Neural crest cell (in vitro differentiated cells): ENCODE results near the gene SH3PXD2B. TPM values are rescaled to one million over a fixed set of nuclear protein-coding genes. Genes with fewer than 3 reads are reported as not detected.

Experiments used
- DNase-seq: peaks from one replicate; pipeline ENCODE4 v3.0.0; 2021; ENCODE audit warnings: low read depth, mixed read lengths, low spot score
- H3K27ac Mint-ChIP-seq: one replicate; pipeline ENCODE4 v1.8.0; 2021; ENCODE audit warnings: mild to moderate bottlenecking, mixed read lengths; ENCODE audit not compliant: unreplicated experiment
- H3K27me3 Mint-ChIP-seq: 2 replicates; pipeline ENCODE4 v1.8.0; 2021; ENCODE audit warnings: low read depth, mild to moderate bottlenecking, mixed read lengths
- H3K36me3 Mint-ChIP-seq: 2 replicates; pipeline ENCODE4 v1.8.0; 2021; ENCODE audit warnings: low read depth, mild to moderate bottlenecking, mixed read lengths
- H3K4me1 Mint-ChIP-seq: 2 replicates; pipeline ENCODE4 v1.8.0; 2021; ENCODE audit warnings: mixed read lengths
- H3K4me3 Mint-ChIP-seq: one replicate; pipeline ENCODE4 v1.8.0; 2021; ENCODE audit warnings: mild to moderate bottlenecking, mixed read lengths
- H3K9me3 Mint-ChIP-seq: 2 replicates; pipeline ENCODE4 v1.8.0; 2021; ENCODE audit warnings: mixed read lengths
- total RNA-seq: library from RNA; stranded (reverse); gene quantifications from 2 replicates; pipeline ENCODE4 v1.2.1, GENCODE V29; 2021
- TF ChIP-seq, protein P1 (sequence below): fragments of 200-600 bp; sonication (generic); conservative IDR thresholded peaks from 2 replicates; pipeline ENCODE4 v1.5.0; 2021; ENCODE audit warnings: antibody characterized with exemption, mild to moderate bottlenecking

SH3PXD2B gene
- total RNA-seq, 1 donor from 2014 or later = 86.1 TPM

DNA sequence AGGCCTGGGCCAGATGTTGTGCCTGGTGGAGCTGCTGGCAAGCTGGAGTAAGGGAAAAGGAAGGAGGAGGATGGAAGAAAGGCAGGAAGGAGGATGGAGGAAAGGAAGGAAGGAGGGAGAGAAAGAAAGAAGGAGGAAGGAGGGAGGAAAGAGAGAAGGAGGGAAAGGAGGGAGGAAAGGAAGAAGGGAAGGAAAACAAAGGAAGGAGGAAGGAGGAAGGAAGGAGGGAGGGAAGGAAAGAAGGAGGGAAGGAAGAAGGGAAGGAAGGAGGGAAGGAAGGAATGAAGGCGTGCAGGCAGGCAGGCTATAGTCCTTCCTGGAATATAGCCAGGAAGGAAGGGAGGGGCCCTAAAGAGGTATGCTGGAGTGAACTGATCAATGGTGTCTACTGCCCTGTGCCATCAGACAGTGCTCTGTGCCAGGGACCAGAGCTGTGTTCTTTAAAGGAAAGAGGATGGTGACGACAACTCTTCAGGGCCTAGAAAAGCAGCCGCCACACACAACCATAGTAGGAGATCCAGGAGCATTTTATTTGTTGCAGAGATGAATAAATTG, 109.4 kb downstream of the SH3PXD2B start:
- Mint-ChIP-seq H3K27ac (peak overlapping the region; percentile 89), H3K9me3 (no peaks in the 10 kb centered on the region), H3K4me3 (no peak overlapping the region), H3K4me1 (no peaks in the 10 kb centered on the region), H3K36me3 (peaks cover 20% of the 10 kb centered on the region), H3K27me3 (no peaks in the 10 kb centered on the region)
- DNase-seq = no peak
- TF ChIP-seq, protein P1, sequence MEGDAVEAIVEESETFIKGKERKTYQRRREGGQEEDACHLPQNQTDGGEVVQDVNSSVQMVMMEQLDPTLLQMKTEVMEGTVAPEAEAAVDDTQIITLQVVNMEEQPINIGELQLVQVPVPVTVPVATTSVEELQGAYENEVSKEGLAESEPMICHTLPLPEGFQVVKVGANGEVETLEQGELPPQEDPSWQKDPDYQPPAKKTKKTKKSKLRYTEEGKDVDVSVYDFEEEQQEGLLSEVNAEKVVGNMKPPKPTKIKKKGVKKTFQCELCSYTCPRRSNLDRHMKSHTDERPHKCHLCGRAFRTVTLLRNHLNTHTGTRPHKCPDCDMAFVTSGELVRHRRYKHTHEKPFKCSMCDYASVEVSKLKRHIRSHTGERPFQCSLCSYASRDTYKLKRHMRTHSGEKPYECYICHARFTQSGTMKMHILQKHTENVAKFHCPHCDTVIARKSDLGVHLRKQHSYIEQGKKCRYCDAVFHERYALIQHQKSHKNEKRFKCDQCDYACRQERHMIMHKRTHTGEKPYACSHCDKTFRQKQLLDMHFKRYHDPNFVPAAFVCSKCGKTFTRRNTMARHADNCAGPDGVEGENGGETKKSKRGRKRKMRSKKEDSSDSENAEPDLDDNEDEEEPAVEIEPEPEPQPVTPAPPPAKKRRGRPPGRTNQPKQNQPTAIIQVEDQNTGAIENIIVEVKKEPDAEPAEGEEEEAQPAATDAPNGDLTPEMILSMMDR = no peak

DNA sequence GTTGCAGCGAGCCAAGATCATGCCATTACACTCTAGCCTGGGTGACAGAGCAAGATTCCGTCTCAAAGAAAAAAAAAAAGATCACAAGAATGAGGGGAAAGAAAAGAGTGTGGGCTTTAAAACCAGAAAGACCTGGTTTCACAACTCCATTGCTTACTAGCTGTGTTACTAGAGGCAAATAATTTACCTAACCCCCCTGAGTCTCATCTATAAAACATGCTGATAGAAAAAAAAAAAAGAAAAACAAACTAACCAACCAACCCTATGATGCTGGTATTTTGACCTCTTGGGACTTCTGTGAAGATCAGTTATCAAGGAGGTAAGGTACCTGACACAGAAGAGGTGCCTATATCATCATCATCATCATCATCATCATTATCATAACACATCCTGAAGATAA, 110.6 kb downstream of the SH3PXD2B start:
- no peak for DNase-seq
- Mint-ChIP-seq H3K27ac (no peak overlapping the region), H3K4me3 (no peak overlapping the region), H3K4me1 (no peaks in the 10 kb centered on the region), H3K36me3 (peaks cover 23% of the 10 kb centered on the region), H3K9me3 (no peaks in the 10 kb centered on the region), H3K27me3 (no peaks in the 10 kb centered on the region)
- TF ChIP-seq, protein P1 = no peak

DNA sequence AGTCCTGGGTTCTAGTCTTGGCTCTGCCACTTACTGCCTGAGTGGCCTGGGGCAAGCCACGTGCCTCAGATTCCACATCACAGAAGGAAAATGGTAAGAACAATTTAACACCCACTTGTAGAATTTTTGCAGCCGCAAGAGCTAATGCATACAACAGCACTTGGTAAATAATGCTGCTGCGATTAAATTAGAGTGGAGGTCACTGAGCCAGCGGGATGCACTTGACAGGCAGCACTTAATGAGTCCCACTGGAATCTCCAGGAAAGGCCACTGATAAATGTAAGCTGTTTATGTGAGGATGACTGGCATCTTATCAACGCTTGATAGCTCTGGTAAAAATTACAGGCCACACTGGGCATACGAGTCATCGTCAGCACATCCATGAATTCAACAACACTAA, 111.4 kb downstream of the SH3PXD2B start:
- Mint-ChIP-seq H3K4me3 (no peak overlapping the region), H3K36me3 (peaks cover 23% of the 10 kb centered on the region)

DNA sequence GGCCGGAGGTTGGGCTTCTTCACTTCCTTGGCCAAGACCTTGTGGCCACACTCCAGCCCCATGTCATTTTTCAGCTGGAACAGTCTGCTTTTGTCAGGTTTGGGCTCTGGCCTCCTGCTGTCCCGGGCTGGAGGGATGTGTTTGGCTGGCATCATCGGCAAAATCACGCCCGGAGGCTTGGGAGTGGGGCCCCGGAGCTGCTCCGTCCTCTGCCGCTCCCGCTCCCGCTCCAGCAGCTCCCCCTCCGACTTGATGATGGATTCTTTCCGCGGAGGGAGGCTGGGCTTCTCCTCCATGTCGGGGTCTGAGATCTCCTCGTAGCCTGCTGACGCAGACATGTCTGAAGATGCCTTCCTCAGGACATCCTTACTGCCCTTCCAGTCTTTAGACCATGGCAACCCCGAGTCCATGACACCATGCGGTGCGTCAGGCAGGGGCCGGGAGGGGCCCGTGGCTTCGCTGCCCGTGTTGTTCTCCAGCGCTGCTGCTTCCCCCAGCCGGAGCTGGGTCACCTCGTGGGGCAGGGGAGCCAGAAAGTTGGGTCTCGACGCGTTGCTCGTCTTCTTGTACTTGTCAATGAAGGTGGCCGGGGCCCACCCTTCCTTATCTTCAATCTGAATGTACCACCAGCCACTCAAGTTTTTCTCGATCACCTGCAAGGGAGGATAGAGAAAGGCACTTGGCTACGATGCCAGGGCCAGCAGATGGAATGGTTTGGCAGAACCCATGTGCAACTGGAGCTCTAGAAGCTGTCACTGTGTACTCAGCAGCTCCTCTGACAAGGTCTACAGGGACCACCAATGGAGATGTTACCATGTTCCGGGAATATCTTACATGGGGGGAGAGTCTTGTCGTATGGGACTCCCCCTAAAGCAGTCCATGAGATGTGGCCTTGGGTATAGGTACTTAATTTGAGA, 114.8 kb downstream of the SH3PXD2B start:
- Mint-ChIP-seq H3K36me3 (peaks cover 21% of the 10 kb centered on the region), H3K4me1 (peaks cover 3% of the 10 kb centered on the region), H3K27me3 (no peaks in the 10 kb centered on the region), H3K27ac (no peak overlapping the region), H3K9me3 (no peaks in the 10 kb centered on the region), H3K4me3 (no peak overlapping the region)
- DNase-seq = no peak
- TF ChIP-seq, protein P1 = no peak

More for the DNA sequence above, 111.4 kb downstream of the SH3PXD2B start:
- H3K27me3 Mint-ChIP-seq = no peaks in the 10 kb centered on the region
- no peaks in the 10 kb centered on the region for H3K4me1 Mint-ChIP-seq
- TF ChIP-seq, protein P1 = no peak
- DNase-seq = no peak
- H3K9me3 Mint-ChIP-seq = no peaks in the 10 kb centered on the region
- H3K27ac Mint-ChIP-seq = no peak overlapping the region

DNA sequence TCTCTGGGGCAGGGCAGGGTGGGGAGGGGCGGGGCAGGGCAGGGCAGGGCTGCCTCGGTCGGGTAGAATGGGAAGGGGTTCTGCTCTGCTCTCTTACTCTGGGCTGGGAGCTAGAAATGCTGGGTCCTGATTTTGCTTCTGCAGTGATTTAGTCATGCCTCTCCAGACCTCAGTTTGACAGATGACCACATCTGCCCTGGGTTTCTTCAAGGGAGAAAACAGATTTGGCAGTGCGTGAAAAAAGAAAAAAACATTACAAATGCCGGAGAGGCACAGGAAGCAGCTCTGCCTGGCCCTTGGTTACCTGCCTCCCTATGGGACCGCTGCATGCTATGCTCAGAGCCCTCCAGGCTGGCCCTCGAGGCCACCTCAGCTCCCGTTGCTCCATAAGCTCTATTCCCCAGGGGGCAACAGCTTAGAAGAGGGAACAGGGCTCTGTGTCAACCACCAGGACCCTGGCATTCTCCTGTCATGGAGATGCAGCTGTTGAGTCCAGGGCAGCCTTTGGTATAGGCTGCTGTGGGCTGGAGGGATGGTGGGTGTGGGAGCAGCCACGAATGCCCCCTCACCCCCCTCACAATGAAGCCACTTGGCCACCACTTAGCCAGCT, 117.5 kb downstream of the SH3PXD2B start:
- H3K4me3 Mint-ChIP-seq = no peak overlapping the region
- TF ChIP-seq, protein P1 = no peak
- no peaks in the 10 kb centered on the region for H3K9me3 Mint-ChIP-seq
- peaks cover 24% of the 10 kb centered on the region for H3K36me3 Mint-ChIP-seq
- H3K27me3 Mint-ChIP-seq = no peaks in the 10 kb centered on the region
- H3K27ac Mint-ChIP-seq = no peak overlapping the region
- H3K4me1 Mint-ChIP-seq = peaks cover 3% of the 10 kb centered on the region
- DNase-seq = no peak
